Esophagus squamous epithelium (tissue), 4 donors: ENCODE measurements around the gene FAAP100.

Experiments
- CTCF ChIP-seq, 6 experiments: fragments of 450-650 bp in 4 of 6; fragments of 200-600 bp in 2 of 6; sonication (generic) in 2 of 6; IDR thresholded peaks; one replicate each; pipeline ENCODE4 v1.5.1; 2016 to 2019; ENCODE audit warnings: antibody characterized with exemption in 6 of 6, mild to moderate bottlenecking in 4 of 6, moderate library complexity in 4 of 6
- POLR2A ChIP-seq, 4 donors: fragments of 450-650 bp; IDR thresholded peaks; one replicate each; pipeline ENCODE4 v1.6.1; 2017; ENCODE audit warnings: antibody characterized with exemption in 4 of 4, mild to moderate bottlenecking in 4 of 4, moderate library complexity in 3 of 4

DNA sequence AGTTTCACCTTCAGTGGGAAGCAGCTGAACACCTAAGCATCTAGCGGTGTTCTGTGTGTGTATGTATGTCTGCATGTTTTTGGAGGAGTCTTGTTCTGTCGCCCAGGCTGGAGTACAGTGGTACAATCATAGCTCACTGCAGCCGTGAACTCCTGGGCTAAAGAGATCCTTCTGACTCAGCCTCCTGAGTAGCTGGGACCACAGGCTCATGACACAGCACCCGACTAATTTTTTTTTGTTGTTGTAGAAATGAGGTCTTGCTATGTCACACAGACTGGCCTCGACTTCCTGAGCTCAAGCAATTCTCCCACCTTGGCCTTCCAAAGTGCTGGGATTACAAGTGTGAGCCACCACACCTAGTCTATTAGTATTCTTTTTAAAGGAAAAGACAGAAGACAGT lies 30.2 kb upstream of the FAAP100 start:
- no peak for TF ChIP-seq CTCF (IDR thresholded peaks at IDR 0.05)
- TF ChIP-seq POLR2A (IDR thresholded peaks at IDR 0.05) = no peak
